ENCODE results near the gene ADSS1.
A peak's percentile ranks its signal among the peaks of the same experiment; 100 is the strongest.

The ADSS1 gene

GRCh38 chr14:104687601-104688504 lies 36.2 kb upstream of the ADSS1 start:
- no peak for DNase-seq

DNA sequence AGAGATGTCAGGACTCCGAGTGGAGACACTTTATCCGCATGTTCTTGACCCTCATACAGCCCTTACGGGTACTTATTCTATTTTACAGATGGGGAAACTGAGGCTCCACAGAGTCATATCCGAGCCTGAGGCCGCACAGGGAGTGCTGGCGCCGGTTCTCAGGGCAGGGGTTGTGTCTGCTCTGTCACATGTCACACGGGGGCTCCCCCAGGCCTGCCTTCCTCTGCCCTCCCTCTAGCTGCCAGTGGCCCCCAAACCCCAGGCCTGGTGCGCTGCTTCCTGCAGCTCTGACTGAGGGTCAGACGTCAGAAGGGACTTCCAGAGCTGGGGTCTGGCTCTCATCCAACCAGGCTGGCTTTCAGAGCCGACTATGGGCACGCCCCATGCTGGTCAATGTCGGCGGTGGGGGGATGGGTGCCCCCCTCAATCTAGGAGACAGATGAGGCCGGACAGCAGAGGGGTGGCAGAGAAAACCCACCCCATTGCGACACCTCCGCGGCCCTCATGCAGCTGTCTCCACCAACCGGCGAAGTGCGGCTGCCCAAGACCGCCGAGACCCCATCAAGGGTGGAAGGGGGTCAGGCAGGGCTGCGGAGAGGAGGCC lies 35.4 kb upstream of the ADSS1 start:
- DNase-seq: peak; percentile 22

DNA sequence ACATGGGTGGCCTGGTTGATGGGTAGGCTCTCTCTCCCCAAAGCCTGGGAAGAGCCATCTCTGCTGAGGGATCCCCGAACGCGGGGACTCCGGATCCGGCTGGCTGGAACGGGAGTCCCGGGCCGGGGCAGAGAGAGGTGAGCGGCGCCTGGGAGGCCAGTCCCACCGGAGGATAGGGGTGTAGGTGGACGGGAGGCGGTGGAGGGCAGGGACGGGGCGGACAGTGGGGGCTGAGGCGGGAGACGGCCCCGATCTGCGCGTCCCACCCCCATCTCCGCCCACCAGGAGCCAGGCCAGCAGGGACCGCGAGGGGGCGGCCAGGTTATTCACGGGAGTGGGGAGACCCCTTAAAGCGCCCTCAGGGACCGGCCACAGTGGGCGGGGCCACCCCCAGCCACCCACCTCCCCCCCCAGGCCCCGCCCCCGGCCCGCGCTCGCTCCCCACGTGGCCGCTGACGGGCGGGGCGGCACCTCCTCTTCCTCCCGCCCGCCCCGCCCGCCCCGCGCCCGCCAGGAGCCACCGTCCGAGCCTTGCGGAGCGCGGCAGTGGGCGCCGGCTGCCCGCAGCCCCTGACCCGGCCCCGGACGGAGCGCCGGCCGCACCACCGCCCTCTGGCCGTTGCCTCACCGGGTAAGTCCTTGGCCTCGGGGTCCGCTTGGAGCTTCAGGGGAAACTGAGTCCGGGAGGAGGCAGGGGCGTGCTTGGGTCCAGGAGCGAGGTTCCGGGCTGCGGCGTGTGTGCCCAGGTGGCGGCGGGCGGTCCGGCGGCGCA lies 34.7 kb upstream of the ADSS1 start, which contains the start of gene INF2:
TSS of gene INF2 (plus strand) at position 510 of the 772 bp plus-strand sequence. CDS start 11,748 bp downstream, outside the sequence.
- DNase-seq: peak; percentile 58

DNA sequence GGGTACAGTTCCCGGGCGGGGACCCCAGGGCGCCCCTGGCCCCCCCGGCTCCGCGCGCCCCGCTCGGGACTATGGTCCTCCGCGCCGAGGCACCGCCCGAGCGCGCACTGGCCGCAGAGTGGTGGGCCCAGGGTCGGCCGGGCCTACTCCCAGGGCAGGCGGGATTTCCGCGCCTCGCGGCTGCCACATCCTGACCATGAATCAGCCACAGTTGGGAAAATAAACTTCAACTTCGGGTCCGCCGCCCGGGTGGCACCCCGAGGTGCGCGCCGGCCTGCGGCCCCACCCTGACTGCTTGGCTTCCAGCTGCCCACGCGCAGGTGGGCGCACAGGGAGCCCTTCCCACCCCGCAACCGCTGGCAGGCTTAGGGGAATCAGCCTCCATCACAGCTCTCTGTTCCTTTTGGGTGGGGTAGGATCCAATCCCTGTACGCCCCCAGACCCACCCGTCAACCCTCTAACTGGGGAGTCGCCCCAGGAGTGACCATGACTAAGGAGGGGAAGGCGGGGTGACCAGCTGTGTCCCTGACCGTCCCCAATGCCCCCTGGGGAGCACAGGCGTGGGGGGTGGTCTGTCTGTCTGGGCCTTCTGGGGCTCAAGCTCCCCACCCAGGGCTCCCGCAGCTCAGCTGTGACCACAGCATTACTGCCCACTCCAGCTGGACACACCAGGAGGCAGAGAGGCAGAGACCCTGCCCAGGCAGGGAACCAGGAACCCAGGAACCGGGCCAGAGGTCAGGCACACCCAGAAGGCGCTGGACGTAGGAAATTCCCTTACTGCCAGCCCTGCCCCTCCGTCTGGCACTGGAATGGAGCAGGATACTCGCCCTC lies 33.9 kb upstream of the ADSS1 start:
- no peak for DNase-seq

GRCh38 chr14:104690861-104691455 lies 33.1 kb upstream of the ADSS1 start:
- DNase-seq: no peak

DNA sequence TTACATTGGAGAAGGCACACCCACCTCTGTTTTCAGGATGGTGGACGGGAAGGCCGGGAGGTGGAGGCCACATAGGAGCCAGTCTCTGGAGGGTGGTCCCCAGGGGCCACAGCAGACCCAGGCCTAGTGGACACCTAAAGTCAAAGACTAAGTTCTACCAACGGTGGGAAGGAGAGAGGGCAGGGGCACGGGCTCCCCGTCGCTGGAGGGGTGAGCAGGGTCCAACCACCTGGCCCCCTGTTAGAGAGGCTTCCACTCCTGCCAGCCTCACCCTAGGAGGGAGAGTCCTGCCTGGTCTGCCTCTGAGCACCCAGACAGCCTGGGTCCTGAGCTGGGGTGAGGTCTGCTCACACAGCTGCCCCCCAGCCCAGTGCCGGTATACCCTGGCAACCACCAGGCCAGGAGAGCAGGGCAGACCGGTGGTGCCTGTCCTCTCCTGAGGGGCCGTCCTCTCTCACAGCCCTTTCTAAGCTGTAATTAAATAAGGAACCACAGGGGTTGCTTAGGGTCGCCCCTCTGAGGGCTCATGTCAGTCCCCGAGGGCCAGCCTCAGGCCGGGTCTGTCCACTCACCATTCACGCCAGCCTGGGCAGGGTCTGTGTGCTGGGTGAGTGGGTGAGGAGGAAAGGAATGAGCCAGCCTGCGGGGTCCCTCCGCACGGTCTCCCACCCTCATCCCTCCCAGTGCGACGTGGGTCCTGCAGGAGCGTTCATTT lies 32.3 kb upstream of the ADSS1 start:
- DNase-seq: no peak

- no peak for DNase-seq
These were observed 31.6 kb upstream of the ADSS1 start for GRCh38 chr14:104692261-104692938.

DNA sequence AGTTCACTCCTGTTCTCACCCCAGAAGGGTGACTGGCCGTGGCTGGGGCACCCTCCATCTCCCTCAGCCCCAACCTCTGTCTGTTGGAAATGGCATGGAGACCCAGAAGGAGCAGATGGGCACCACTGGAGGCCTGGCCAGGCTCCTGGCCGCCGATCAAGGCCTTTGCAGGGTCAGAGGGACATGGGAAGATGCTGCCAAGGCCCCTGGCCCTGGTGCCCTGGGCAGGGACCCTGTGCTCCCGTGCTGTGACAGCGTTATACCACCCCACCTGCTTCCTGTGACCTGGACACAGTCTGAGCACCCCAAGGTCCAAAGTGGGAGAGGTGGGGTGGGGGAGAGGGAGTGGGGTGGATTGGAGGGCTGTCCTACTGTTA lies 31.1 kb upstream of the ADSS1 start:
- no peak for DNase-seq

DNA sequence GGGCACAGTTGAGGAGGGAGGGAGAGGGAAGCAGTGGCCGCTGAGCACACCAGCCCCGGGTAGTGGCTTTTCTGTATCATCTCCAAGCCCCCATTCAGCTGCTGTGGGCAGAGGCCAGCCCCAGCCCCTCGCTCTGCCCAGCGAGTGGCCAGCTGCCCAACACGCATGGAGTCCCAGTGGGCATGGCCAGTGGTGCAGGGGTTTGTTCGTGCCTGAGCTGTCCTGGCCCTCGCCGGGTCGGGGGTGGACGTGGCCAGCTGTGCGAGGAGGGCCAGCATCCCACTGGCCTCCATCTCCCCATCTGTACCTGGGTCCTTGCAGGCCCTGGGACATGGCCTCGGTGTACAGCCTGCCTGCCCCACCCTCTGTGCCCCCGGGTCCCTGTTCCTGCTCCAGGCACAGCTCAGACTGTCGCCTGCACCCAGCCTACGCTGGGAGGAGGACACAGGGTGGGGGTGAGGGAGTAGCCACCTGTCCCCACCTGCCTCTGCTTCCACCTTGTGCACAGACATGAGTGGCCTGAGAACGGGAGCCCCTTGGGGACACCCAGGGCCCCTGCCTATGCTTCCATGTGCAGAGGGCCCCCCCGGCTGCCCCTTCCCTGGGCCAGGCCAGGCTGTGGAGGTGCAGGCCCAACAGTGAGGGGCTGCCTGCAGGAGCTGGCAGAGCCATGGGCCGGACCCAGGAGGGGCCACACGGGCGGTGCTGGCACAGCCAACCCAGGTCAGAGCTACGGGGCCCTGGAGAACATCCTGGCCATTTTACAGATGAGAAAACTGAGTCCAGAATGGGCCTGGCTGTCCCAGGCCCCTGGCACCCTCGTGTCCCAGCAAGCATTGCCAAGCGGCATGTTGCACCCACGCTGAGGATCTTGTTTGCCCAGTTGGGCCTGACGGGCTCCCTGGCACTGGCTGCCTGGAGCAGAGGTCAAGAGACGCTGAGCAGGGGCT lies 30.3 kb upstream of the ADSS1 start:
- no peak for DNase-seq

GRCh38 chr14:104694475-104694950 lies 29.5 kb upstream of the ADSS1 start:
- DNase-seq: no peak

GRCh38 chr14:104694991-104695659 lies 28.9 kb upstream of the ADSS1 start:
- peak; percentile 55 for DNase-seq

DNA sequence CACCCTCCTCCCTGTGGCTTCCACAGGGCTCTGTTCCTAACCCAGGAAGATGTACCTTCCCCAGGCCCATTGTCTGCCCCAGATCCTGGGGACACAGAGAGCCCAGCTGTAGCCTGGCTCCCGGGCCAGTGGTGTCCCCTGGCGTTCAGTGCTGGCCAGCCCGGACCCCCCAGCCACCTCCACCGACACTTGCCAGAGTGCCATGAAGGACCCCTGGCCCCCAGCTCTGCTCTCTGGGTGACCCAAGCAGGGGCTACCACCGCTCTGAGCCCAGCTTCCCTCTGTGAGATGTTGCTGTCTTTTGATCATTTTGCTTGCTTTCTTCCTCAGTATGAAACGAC lies 28.4 kb upstream of the ADSS1 start:
- DNase-seq: no peak

DNA sequence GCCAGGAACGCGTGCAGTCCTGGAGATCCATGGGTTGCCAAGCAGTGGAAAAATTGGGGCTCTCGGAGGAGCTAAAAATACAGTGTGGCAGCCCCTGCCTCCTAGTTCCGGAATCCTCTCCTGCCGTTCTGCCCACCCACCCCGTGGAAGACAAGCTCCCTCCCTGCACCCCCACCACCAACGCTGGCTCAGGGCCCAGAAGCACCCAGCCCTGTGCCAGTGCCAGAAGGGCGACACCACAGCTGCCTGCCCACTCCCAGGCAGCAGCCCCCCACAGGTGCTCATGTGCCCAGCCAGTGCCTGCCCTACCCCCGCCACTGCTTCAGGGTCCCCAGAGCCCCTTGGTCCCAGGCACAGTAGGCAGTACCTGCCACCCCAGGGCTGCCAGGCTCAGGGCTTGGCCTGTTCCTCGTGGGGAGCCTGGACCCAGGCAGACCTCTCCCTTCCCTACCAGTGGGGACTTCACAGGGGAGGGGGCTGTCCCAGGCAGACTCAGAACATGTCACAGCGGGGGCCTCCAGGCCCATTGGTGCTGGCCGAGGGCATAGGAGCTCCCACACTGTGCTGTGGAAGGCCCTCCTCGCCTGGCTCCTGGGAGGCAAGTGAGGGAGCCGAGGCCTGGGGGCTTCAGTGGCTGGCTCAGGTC lies 27.2 kb upstream of the ADSS1 start:
- no peak for DNase-seq

- DNase-seq: no peak
These were observed 26.7 kb upstream of the ADSS1 start for GRCh38 chr14:104697317-104697703.

- no peak for DNase-seq
These were observed 26.0 kb upstream of the ADSS1 start for GRCh38 chr14:104697892-104698583.

GRCh38 chr14:104698688-104699425 lies 25.2 kb upstream of the ADSS1 start:
- no peak for DNase-seq

GRCh38 chr14:104699426-104699748 lies 24.6 kb upstream of the ADSS1 start:
- DNase-seq: no peak

Data from CD4-positive, alpha-beta T cell treated with Interleukin-10 for 1 hour (primary cell).